GM23338 (cell line): ENCODE measurements around the gene CYP21A2. TPM values are rescaled to one million over a fixed set of nuclear protein-coding genes. Genes with fewer than 3 reads are reported as not detected.
A peak's percentile ranks its signal among the peaks of the same experiment; 100 is the strongest.
"Not testable (repeated sequence)": the region's sequence is repeated elsewhere in the genome, so short reads cannot be mapped to it uniquely, and the experiment has no call there.

Source experiments
- ATAC-seq: fragments of 200-7000 bp; cut with Tn5 transposase; 3 replicates; pipeline ENCODE4 v1.9.1; 2020
- DNase-seq: peaks from one replicate; pipeline ENCODE4 v3.0.0-alpha.2; 2015; ENCODE audit warnings: low spot score
- H2AFZ ChIP-seq: fragments of 200-600 bp; sonication (generic); 2 replicates; pipeline ENCODE4 v1.8.0; 2016; ENCODE audit warnings: antibody characterized with exemption, mild to moderate bottlenecking, moderate library complexity
- H3F3A ChIP-seq: fragments of 200-600 bp; sonication (generic); replicated peaks from 2 replicates; pipeline ENCODE4 v1.8.0; 2017; ENCODE audit warnings: antibody characterized with exemption, mixed run types, low read depth
- H3K27ac ChIP-seq: fragments of 200-600 bp; sonication (generic); 2 replicates; pipeline ENCODE4 v1.6.1; 2016; ENCODE audit warnings: low read depth
- H3K27me3 ChIP-seq: fragments of 200-600 bp; sonication (generic); 2 replicates; pipeline ENCODE4 v1.8.0; 2016; ENCODE audit warnings: mild to moderate bottlenecking, mixed run types, moderate library complexity; ENCODE audit not compliant: insufficient read depth
- H3K36me3 ChIP-seq: fragments of 200-600 bp; sonication (generic); 2 replicates; pipeline ENCODE4 v1.8.0; 2016; ENCODE audit warnings: mild to moderate bottlenecking; ENCODE audit not compliant: insufficient read depth
- H3K4me1 ChIP-seq: fragments of 200-600 bp; sonication (generic); 2 replicates; pipeline ENCODE4 v1.8.0; 2016; ENCODE audit warnings: mild to moderate bottlenecking, moderate library complexity; ENCODE audit not compliant: insufficient read depth
- H3K4me2 ChIP-seq: fragments of 200-600 bp; sonication (generic); 2 replicates; pipeline ENCODE4 v1.7.1; 2017; ENCODE audit warnings: mixed run types
- H3K4me3 ChIP-seq: fragments of 200-600 bp; sonication (generic); 2 replicates; pipeline ENCODE4 v1.6.1; 2016; ENCODE audit warnings: mixed run types
- H3K79me2 ChIP-seq: fragments of 200-600 bp; sonication (generic); replicated peaks from 2 replicates; pipeline ENCODE4 v1.8.0; 2017; ENCODE audit warnings: mild to moderate bottlenecking; ENCODE audit not compliant: insufficient read depth
- H3K9me2 ChIP-seq: fragments of 200-600 bp; sonication (generic); 2 replicates; pipeline ENCODE4 v1.8.0; 2017; ENCODE audit not compliant: insufficient read depth
- H4K20me1 ChIP-seq: fragments of 200-600 bp; sonication (generic); replicated peaks from 2 replicates; pipeline ENCODE4 v1.8.0; 2017; ENCODE audit warnings: mild to moderate bottlenecking; ENCODE audit not compliant: insufficient read depth
- H3K27ac Mint-ChIP-seq: 2 replicates; pipeline ENCODE4 v1.8.0; 2020; ENCODE audit warnings: inconsistent platforms, mild to moderate bottlenecking, moderate library complexity, mixed read lengths
- H3K27me3 Mint-ChIP-seq: 3 replicates; pipeline ENCODE4 v1.8.0; 2022; ENCODE audit warnings: low read depth, mild to moderate bottlenecking, moderate library complexity, mixed read lengths, inconsistent platforms; ENCODE audit not compliant: insufficient read depth, poor library complexity
- H3K36me3 Mint-ChIP-seq: 3 replicates; pipeline ENCODE4 v1.8.0; 2021; ENCODE audit warnings: low read depth, mild to moderate bottlenecking, inconsistent platforms, moderate library complexity, mixed read lengths
- H3K4me1 Mint-ChIP-seq: 3 replicates; pipeline ENCODE4 v1.8.0; 2020; ENCODE audit warnings: mild to moderate bottlenecking, inconsistent platforms, mixed read lengths
- H3K4me3 Mint-ChIP-seq: 3 replicates; pipeline ENCODE4 v1.8.0; 2021; ENCODE audit warnings: moderate library complexity, mild to moderate bottlenecking, inconsistent platforms, mixed read lengths
- H3K9me3 Mint-ChIP-seq: 3 replicates; pipeline ENCODE4 v1.8.0; 2020; ENCODE audit warnings: moderate library complexity, mild to moderate bottlenecking, inconsistent platforms, mixed read lengths
- long read RNA-seq: library from polyadenylated mRNA; unstranded; transcript quantifications from one replicate; pipeline ENCODE4 v2.0.0, GENCODE V29; 2020; ENCODE audit not compliant: unreplicated experiment
- polyA plus RNA-seq: library from polyadenylated mRNA; unstranded; fragments of >200 nt; fragmentation: Nextera tagmentation; extraction: Ambion mirVana; gene quantifications from 2 replicates; pipeline ENCODE4 v1.2.1, GENCODE V29; 2016
- total RNA-seq: library from RNA; depleted of rRNA; stranded (reverse); fragments of >200 nt; shearing (Covaris generic); gene quantifications from 2 replicates; pipeline ENCODE4 v1.2.3, GENCODE V29; 2014; rRNA removed

CYP21A2 gene
- total RNA-seq (not detected in 2 replicates), polyA plus RNA-seq (0.10 TPM in 1 of 2 replicates, not detected in the other)
- long read RNA-seq, result 0 reads

DNA sequence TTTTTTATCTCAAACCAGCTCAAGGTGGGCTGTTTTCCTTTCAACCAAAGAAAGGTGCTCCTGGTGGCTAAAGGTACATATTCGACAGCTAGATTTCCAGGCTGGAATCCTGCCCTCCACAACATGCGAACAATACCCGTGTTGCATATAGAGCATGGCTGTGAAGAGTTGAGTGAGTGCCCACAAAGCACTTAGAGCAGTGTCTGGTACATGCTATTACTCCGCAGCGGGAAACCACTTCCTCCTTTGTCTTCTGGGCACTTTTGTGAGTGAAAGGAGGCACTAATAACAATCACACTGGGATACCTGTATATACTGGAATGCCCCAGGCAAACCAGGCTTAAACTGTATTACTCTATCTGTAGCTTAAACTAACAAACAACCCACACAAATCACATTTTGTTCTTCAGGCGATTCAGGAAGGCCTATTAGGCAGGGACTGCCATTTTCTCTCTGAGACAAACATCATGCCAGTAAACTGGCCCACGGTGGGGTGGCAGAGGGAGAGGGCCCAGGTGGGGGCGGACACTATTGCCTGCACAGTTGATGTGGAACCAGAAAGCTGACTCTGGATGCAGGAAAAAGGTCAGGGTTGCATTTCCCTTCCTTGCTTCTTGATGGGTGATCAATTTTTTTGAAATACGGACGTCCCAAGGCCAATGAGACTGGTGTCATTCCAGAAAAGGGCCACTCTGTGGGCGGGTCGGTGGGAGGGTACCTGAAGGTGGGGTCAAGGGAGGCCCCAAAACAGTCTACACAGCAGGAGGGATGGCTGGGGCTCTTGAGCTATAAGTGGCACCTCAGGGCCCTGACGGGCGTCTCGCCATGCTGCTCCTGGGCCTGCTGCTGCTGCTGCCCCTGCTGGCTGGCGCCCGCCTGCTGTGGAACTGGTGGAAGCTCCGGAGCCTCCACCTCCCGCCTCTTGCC, at the start of gene CYP21A2:
Gene CYP21A2, plus strand, starts transcription at position 818 of the 927 bp plus-strand sequence. Its CDS starts 8 bp downstream, at position 826.
- not testable (repeated sequence) for H3K79me2 ChIP-seq, H3K4me1 ChIP-seq, H4K20me1 ChIP-seq, H3K27ac ChIP-seq, H3K36me3 Mint-ChIP-seq, ATAC-seq, H3F3A ChIP-seq, H3K36me3 ChIP-seq, H2AFZ ChIP-seq, H3K4me1 Mint-ChIP-seq, H3K27ac Mint-ChIP-seq, H3K4me2 ChIP-seq, DNase-seq, H3K9me3 Mint-ChIP-seq, H3K4me3 Mint-ChIP-seq, H3K9me2 ChIP-seq, H3K4me3 ChIP-seq, H3K27me3 Mint-ChIP-seq, H3K27me3 ChIP-seq

DNA sequence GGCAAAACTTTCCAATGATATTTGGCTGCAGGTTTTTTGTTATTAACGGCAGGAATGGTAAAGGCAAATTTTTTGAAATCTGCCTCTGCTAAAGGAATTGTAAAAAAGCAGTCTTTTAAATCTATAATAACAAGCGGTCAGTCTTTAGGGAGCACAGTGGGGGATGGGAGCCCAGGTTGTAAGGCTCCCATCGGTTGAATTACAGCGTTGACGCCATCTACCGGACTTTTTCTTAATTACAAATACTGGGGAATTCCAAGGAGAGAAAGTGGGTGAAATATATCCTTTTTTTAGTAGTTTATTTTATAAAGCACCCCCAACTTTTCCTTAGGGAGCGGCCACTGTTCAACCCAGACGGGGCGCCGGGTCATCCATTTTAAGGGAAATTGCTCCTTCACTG, 48.9 kb upstream of the CYP21A2 start:
- H3K27me3 Mint-ChIP-seq, H3K9me2 ChIP-seq, H3K27ac ChIP-seq, H3K4me3 Mint-ChIP-seq, H3K9me3 Mint-ChIP-seq, H3K79me2 ChIP-seq, H3K4me2 ChIP-seq, H3K36me3 Mint-ChIP-seq, DNase-seq, H3K27ac Mint-ChIP-seq, H3K4me1 Mint-ChIP-seq, H3K4me1 ChIP-seq, H2AFZ ChIP-seq, H3F3A ChIP-seq, H4K20me1 ChIP-seq, H3K36me3 ChIP-seq, H3K27me3 ChIP-seq, H3K4me3 ChIP-seq: not testable (repeated sequence)
- peak; percentile 80 for ATAC-seq

DNA sequence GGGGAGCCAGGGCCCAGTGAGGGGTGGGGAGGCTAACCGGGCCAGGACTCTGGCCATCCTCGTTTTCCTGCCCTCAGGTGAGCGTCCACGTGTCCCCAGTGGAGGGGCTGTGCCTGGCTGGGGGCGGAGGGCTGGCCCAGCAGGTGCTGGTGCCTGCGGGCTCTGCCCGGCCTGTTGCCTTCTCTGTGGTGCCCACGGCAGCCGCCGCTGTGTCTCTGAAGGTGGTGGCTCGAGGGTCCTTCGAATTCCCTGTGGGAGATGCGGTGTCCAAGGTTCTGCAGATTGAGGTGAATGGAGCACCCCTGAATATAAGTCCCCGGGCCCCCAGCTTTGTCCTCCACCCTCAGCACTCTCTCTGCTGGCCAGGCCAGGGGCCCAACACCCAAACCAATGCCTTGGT, 43.8 kb upstream of the CYP21A2 start:
- H3K27ac ChIP-seq, ATAC-seq, H3K4me1 ChIP-seq, H3K4me2 ChIP-seq, H3K27me3 Mint-ChIP-seq, H3F3A ChIP-seq, H3K9me2 ChIP-seq, H3K4me3 ChIP-seq, H3K4me3 Mint-ChIP-seq, H3K4me1 Mint-ChIP-seq, DNase-seq, H3K27ac Mint-ChIP-seq, H3K36me3 Mint-ChIP-seq, H3K27me3 ChIP-seq, H3K9me3 Mint-ChIP-seq, H3K79me2 ChIP-seq, H4K20me1 ChIP-seq, H3K36me3 ChIP-seq, H2AFZ ChIP-seq: not testable (repeated sequence)

DNA sequence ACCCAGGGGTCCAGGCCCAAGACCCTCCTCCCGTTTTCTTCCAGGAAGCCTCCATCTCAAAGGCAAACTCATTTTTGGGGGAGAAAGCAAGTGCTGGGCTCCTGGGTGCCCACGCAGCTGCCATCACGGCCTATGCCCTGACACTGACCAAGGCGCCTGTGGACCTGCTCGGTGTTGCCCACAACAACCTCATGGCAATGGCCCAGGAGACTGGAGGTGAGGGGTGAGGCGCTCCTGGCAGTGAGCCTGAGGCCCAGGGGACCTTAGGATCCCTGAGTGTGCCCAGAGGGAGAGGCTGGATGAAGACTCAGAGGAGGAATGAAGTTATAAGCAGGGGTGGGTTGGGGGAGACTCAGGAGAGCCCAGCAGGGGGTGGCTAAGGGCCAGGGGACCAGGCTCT, 41.8 kb upstream of the CYP21A2 start:
- H4K20me1 ChIP-seq, H3K9me3 Mint-ChIP-seq, H3K27ac Mint-ChIP-seq, H3K27ac ChIP-seq, H3K4me2 ChIP-seq, ATAC-seq, H3K4me3 Mint-ChIP-seq, H3K4me1 Mint-ChIP-seq, DNase-seq, H3K4me1 ChIP-seq, H3K27me3 ChIP-seq, H2AFZ ChIP-seq, H3K27me3 Mint-ChIP-seq, H3K36me3 Mint-ChIP-seq, H3K36me3 ChIP-seq, H3K4me3 ChIP-seq, H3K79me2 ChIP-seq, H3K9me2 ChIP-seq, H3F3A ChIP-seq: not testable (repeated sequence)

DNA sequence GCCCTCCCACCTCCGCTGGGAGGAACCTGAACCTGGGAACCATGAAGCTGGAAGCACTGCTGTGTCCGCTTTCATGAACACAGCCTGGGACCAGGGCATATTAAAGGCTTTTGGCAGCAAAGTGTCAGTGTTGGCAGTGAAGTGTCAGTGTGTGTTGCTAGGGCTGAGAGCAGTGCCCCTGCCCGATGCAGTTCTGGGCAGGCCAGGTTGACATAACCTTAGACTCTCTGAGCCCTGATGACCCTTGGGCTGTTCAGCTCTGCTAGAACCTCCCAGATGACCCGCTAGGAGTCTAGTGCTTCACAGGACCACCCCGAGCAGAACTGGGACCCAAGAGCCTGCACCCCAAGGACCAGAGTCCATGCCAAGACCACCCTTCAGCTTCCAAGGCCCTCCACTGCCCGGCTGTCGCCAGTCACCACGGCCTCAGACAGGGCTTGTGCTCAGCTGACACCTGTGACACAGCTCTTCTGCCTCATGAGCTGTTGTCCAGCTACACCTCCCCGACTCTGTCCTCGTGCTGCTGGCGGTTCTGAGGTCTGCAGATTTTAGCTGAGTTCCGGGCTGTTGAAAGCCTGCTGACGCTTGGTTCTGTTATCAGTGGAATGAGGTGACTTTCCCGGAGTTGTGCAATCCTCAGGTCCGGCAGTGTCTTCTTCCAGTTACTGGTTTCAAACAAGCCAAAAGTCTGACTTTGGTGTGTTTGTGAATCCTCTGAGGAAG, 35.5 kb upstream of the CYP21A2 start:
- not testable (repeated sequence) for H3K4me3 Mint-ChIP-seq, H3K9me2 ChIP-seq, H3K27me3 Mint-ChIP-seq, H4K20me1 ChIP-seq, H3K36me3 Mint-ChIP-seq, H3K4me2 ChIP-seq, H3K27ac Mint-ChIP-seq, H3K36me3 ChIP-seq, ATAC-seq, H3K4me3 ChIP-seq, H3K79me2 ChIP-seq, DNase-seq, H3K27ac ChIP-seq, H3F3A ChIP-seq, H3K9me3 Mint-ChIP-seq, H2AFZ ChIP-seq, H3K27me3 ChIP-seq, H3K4me1 ChIP-seq, H3K4me1 Mint-ChIP-seq

DNA sequence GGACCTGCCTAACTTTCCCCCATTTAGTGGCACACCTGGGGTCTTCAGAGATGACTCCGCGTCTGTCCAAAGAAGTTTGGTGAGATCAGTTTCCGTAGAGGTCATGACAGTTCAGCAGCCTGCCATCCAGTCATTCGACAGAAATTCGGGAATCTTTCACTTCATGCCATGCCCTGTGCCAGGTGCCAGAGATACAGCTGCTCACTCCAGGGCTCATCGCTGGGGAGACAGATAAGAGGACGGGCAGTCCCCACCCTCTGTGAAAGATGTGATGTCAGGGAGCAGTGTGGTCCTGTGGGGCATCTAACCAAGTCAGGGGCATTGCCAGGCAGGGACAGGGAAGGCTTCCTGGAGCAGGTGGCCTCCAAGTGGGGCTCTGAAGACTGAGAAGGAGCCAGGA, 34.9 kb upstream of the CYP21A2 start:
- H3K4me3 Mint-ChIP-seq, H3K27me3 ChIP-seq, H3K4me1 ChIP-seq, H3K79me2 ChIP-seq, H3K27ac ChIP-seq, H3K36me3 ChIP-seq, DNase-seq, H3K27ac Mint-ChIP-seq, H3F3A ChIP-seq, H3K4me2 ChIP-seq, ATAC-seq, H3K9me2 ChIP-seq, H3K4me1 Mint-ChIP-seq, H3K27me3 Mint-ChIP-seq, H3K36me3 Mint-ChIP-seq, H3K4me3 ChIP-seq, H2AFZ ChIP-seq, H4K20me1 ChIP-seq, H3K9me3 Mint-ChIP-seq: not testable (repeated sequence)
